Adipose tissue (tissue), 3 donors: ENCODE data around the gene HMGA1. TPM values are rescaled to one million over a fixed set of nuclear protein-coding genes. Genes with fewer than 3 reads are reported as not detected.
"Not testable (repeated sequence)": the region's sequence is repeated elsewhere in the genome, so short reads cannot be mapped to it uniquely, and the experiment has no call there.

Source experiments
- H3K27ac ChIP-seq: one replicate; pipeline ENCODE4 v1.5.1; 2013; ENCODE audit warnings: low read depth, low read length
- WGBS, 3 donors: extraction: QIAGEN DNeasy Blood & Tissue Kit; methylation state at CpG; one replicate each; pipeline ENCODE4 v1.1.7; 2013; 5-methylcytosine and 5-hydroxymethylcytosine counted together
- polyA plus RNA-seq, 3 donors: library from polyadenylated mRNA; stranded (reverse); fragments of 200-250 nt; gene quantifications; one replicate each; pipeline ENCODE4 v1.2.3, GENCODE V29; 2013
- donor health status: healthy with polysubstance abuse.
- donor health status: Bipolar disorder and iron deficiency.
- donor health status: healthy.

HMGA1 gene
- polyA plus RNA-seq, 3 donors: 16.4 to 43.8 (median 19.5) TPM

DNA sequence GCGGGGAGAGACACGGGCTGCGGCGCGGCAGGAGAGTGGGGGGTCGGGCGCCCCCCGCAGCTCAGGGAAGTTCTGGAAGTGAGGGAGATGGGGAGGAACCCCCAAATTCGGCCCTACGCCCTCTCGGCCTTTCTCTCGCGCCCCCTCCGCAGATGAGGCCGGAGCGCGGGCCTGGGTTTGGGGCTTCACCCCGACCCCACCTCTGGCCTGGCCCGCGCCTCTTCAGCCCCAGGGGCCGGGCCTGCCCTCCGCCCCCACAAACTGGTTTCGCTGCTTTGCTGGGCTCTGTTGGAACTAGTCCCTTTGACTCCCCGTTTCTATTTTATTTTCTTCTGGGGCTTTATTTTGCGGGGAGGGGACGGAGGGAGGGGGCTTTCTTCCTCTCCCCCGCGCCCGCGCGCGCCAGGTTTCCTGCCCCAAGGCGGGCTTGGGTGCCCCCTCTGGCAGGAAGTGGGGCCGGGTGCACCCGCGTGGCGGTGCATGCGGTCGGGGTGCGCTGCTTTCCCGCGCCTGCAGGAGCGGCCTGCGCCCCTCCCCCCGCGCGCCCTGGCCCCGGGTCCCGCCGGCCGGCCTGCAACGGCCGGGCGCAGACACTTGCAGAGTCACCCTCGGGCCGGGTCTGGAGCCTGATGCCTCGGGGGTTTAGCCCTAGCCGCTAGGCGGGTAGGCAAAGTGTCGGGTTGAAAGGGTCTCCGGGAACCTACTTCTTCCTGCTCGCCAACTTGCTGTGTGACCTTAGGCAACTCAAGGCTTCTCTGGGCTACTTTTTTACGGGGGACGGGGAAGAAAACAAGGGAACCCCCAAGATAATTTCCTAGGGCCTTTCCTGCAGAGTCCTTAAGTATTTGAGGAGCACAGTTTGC is 1.3 kb downstream of the HMGA1 start:
- no peak overlapping the region for H3K27ac ChIP-seq
- WGBS, 3 donors: 7 to 10% (median 9%) methylated on average over 48 to 64 of the region's 64 CpGs

GRCh38 chr6:34238585-34239499 is 2.2 kb downstream of the HMGA1 start:
- WGBS, 3 donors: 80 to 88% (median 82%) methylated on average over 14 of the region's 14 CpGs
- H3K27ac ChIP-seq: no peak overlapping the region

- no peak overlapping the region for H3K27ac ChIP-seq
- WGBS, 3 donors: 92 to 96% (median 94%) methylated on average over 3 of the region's 3 CpGs
Observed at GRCh38 chr6:34239500-34239825, 2.8 kb downstream of the HMGA1 start.

DNA sequence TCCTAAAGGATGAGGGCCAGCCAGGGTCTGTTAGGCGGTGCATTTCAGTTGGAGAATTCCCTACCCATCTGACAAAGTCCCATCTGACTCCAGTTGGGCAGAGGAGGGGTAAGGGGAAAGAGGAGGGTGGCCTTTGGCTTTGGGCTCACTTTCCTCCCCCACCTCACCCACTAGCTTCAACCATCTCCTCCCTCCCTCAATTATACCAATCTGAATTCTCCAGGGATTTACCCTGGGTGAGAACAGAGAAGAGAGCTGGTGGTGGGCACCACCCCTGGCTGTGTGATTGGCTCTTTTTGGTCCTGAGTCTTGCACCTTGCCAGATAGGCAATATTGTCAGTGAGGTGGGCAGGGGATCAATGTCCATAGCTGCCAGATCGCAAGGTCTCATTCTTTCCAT is 3.2 kb downstream of the HMGA1 start:
- WGBS, 3 donors: 93 to 97% (median 97%) methylated on average over 2 of the region's 2 CpGs
- H3K27ac ChIP-seq: no peak overlapping the region

DNA sequence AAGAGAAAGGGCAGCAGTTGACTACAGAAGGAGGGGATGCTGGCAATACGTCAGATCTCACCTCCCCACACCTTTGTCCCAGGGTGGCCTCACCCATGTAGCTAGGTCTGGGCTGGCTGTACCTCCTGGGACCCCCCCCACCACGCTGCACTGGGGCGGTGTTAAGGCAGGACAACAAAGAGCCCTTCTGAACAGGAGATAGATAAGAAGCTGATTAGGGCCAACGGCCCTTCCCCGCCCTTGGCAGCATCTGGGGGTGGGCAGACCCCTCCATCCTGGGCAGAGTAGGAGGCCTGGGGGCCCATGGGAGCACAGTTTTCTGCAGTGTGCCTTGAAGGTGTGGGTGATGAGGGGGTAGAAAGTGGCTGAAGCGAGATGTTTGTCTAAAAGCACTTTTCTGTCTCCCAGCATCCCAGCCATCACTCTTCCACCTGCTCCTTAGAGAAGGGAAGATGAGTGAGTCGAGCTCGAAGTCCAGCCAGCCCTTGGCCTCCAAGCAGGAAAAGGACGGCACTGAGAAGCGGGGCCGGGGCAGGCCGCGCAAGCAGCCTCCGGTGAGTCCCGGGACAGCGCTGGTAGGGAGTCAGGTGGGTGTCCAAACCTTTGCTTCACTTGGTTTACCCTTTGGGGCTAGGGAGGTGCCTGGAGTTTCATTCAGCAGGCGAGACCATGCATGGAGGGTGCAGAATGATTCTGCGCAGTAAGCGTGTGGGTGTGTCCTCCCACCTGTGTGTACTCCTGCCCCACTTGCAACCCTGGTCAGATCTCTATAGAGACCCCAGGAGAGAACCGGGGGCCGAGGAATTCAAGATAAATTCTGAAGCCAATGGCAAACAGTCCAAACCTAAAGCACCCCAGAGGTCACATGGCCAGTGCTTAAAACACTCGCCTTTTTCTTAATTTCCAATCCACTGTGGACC is 3.9 kb downstream of the HMGA1 start:
- 86 to 92% (median 91%) methylated on average over 22 of the region's 22 CpGs for WGBS, 3 donors
- no peak overlapping the region for H3K27ac ChIP-seq

GRCh38 chr6:34241351-34242215 is 4.9 kb downstream of the HMGA1 start:
- 92 to 93% (median 92%) methylated on average over 12 to 13 of the region's 13 CpGs for WGBS, 3 donors
- no peak overlapping the region for H3K27ac ChIP-seq

GRCh38 chr6:34242252-34243130 is 5.8 kb downstream of the HMGA1 start:
- H3K27ac ChIP-seq: no peak overlapping the region
- WGBS, 3 donors: 84 to 89% (median 88%) methylated on average over 7 of the region's 7 CpGs

- WGBS, 3 donors: 55 to 81% (median 61%) methylated on average over 5 of the region's 5 CpGs
- H3K27ac ChIP-seq: no peak overlapping the region
Observed at GRCh38 chr6:34243131-34243771, 6.6 kb downstream of the HMGA1 start.

- 28 to 62% (median 28%) methylated on average over 17 to 19 of the region's 19 CpGs for WGBS, 3 donors
- no peak overlapping the region for H3K27ac ChIP-seq
Observed at GRCh38 chr6:34243901-34244884, 7.5 kb downstream of the HMGA1 start.

DNA sequence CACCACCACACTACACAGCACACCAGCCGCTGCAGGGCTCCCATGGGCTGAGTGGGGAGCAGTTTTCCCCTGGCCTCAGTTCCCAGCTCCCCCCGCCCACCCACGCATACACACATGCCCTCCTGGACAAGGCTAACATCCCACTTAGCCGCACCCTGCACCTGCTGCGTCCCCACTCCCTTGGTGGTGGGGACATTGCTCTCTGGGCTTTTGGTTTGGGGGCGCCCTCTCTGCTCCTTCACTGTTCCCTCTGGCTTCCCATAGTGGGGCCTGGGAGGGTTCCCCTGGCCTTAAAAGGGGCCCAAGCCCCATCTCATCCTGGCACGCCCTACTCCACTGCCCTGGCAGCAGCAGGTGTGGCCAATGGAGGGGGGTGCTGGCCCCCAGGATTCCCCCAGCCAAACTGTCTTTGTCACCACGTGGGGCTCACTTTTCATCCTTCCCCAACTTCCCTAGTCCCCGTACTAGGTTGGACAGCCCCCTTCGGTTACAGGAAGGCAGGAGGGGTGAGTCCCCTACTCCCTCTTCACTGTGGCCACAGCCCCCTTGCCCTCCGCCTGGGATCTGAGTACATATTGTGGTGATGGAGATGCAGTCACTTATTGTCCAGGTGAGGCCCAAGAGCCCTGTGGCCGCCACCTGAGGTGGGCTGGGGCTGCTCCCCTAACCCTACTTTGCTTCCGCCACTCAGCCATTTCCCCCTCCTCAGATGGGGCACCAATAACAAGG is 8.5 kb downstream of the HMGA1 start:
- H3K27ac ChIP-seq: not testable (repeated sequence)
- 68 to 81% (median 75%) methylated on average over 9 to 12 of the region's 13 CpGs for WGBS, 3 donors

DNA sequence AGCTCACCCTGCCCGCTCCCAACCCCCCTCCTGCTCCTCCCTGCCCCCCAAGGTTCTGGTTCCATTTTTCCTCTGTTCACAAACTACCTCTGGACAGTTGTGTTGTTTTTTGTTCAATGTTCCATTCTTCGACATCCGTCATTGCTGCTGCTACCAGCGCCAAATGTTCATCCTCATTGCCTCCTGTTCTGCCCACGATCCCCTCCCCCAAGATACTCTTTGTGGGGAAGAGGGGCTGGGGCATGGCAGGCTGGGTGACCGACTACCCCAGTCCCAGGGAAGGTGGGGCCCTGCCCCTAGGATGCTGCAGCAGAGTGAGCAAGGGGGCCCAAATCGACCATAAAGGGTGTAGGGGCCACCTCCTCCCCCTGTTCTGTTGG is 9.1 kb downstream of the HMGA1 start:
- H3K27ac ChIP-seq: not testable (repeated sequence)
- 78 to 88% (median 81%) methylated on average over 6 to 7 of the region's 7 CpGs for WGBS, 3 donors

- 64 to 86% (median 83%) methylated on average over 2 of the region's 2 CpGs for WGBS, 3 donors
- H3K27ac ChIP-seq: no peak overlapping the region
Observed at GRCh38 chr6:34246249-34246562, 9.5 kb downstream of the HMGA1 start.

GRCh38 chr6:34246563-34247391 is 10.1 kb downstream of the HMGA1 start:
- no peak overlapping the region for H3K27ac ChIP-seq
- WGBS, 3 donors: 76 to 79% (median 77%) methylated on average over 8 of the region's 8 CpGs
